Breast epithelium (tissue), 4 donors: ENCODE results near the gene RGS16. TPM values are rescaled to one million over a fixed set of nuclear protein-coding genes. Genes with fewer than 3 reads are reported as not detected.
A peak's percentile ranks its signal among the peaks of the same experiment; 100 is the strongest.

Experiments used
- DNase-seq, 2 donors: peaks; one replicate each; pipeline ENCODE4 v3.0.0-alpha.2; 2019; ENCODE audit warnings: low spot score in 2 of 2
- H3K27ac ChIP-seq, 2 donors: fragments of 200-600 bp; sonication (generic) in 1 of 2; one replicate each; pipeline ENCODE4 v1.5.1; 2016 to 2019; ENCODE audit warnings: mild to moderate bottlenecking in 1 of 2
- H3K27me3 ChIP-seq, 2 donors: fragments of 200-600 bp; sonication (generic) in 1 of 2; one replicate each; pipeline versions ENCODE4 v1.5.1 to v1.6.0; 2017 to 2019; ENCODE audit warnings: control low read depth in 1 of 2, mild to moderate bottlenecking in 1 of 2
- H3K36me3 ChIP-seq: fragments of 200-600 bp; one replicate; pipeline ENCODE4 v1.5.1; 2019
- H3K4me1 ChIP-seq, 2 donors: fragments of 200-600 bp; sonication (generic); one replicate each; pipeline ENCODE4 v1.5.1; 2016 to 2019; ENCODE audit warnings: control low read depth in 1 of 2
- H3K4me3 ChIP-seq, 3 donors: fragments of 200-600 bp; sonication (generic); 1 replicate in 2 of 3; 2 replicates in 1 of 3; pipeline ENCODE4 v1.5.1; 2016 to 2019; ENCODE audit warnings: mild to moderate bottlenecking in 3 of 3, moderate library complexity in 2 of 3
- H3K9me3 ChIP-seq, 2 donors: fragments of 200-600 bp; sonication (generic) in 1 of 2; one replicate each; pipeline ENCODE4 v1.5.1; 2016 to 2019; ENCODE audit warnings: control low read depth in 1 of 2
- CTCF ChIP-seq, 3 donors: fragments of 450-650 bp; IDR thresholded peaks; one replicate each; pipeline ENCODE4 v1.5.1; 2016 to 2017; ENCODE audit warnings: antibody characterized with exemption in 3 of 3, mild to moderate bottlenecking in 3 of 3, moderate library complexity in 3 of 3
- POLR2A ChIP-seq: fragments of 450-650 bp; IDR thresholded peaks from one replicate; pipeline ENCODE4 v1.6.1; 2016; ENCODE audit warnings: antibody characterized with exemption, mild to moderate bottlenecking, moderate library complexity
- POLR2AphosphoS5 ChIP-seq, 3 donors: sonication (generic); formaldehyde crosslinking; IDR thresholded peaks; one replicate each; pipeline ENCODE4 v1.6.1; 2017; ENCODE audit warnings: antibody characterized with exemption in 3 of 3
- intact Hi-C: fragments of 100-400 bp; cut with DNase I; formaldehyde crosslinking; loops from one replicate; pipeline ENCODE4 v1.15.1; 2023; ENCODE audit warnings: low total_unique reads
- total RNA-seq, 3 donors: library from RNA; depleted of rRNA; stranded (reverse); fragments of >200 nt; gene quantifications; one replicate each; pipeline ENCODE4 v1.1.0, GENCODE V29; 2016

The RGS16 gene
- total RNA-seq, 3 donors from 2014 or later, result 1.3 to 6.3 (median 2.3) TPM

- Histone ChIP-seq H3K27ac (peak overlapping the region; percentile 88 to 98), H3K4me3 (peak overlapping the region in 2 of 3 donors; percentile 57 to 81), H3K27me3 (no peaks in the 10 kb centered on the region), H3K4me1 (peaks cover 3 to 7% of the 10 kb centered on the region in 2 donors), H3K36me3 (no peaks in the 10 kb centered on the region), H3K9me3 (no peaks in the 10 kb centered on the region)
- DNase-seq, result peak; percentile 54 to 66
- TF ChIP-seq POLR2A (no peak), CTCF (IDR thresholded peaks at IDR 0.05) (no peak), POLR2AphosphoS5 (IDR thresholded peaks at IDR 0.05) (no peak)
- intact Hi-C loops, result no loop called here
Measured at GRCh38 chr1:182616130-182617013, 12.2 kb upstream of the RGS16 start.

DNA sequence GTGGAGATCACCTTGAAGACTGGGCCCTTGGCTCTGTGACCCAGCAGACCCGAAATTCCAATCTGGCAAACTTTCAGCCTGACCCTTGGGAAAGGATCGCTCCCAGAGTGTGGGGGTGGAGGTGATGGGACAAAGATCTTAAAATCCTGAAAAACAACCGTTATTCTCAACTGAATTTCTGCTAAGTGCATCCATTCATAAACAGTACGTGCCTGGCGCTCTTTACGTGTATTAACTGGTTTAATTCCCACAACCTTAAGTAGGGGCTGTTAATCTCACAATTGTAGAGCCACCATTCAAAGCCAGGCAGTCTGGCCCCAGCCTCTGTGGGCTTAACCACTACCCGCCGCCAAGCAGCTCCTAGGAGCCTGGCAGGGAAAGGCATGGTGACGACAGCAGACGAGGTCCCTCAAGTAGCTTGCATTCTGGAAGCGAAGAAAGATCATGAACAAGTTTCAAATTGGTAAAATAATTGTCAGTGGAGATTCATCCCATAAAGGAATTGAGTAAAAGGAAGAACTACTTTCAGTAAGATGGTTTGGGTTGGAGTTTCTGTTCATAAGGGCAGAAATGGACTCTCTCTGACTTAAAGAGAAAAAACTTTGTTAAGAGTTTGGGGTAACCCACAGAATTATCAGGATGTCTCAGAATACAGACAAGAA lies 11.4 kb upstream of the RGS16 start:
- intact Hi-C loops, result no loop called here

GRCh38 chr1:182614796-182615454 lies 10.7 kb upstream of the RGS16 start:
- peak; percentile 71 to 72 for DNase-seq
- peak; percentile 62 to 79 (median 64) for TF ChIP-seq POLR2AphosphoS5 (IDR thresholded peaks at IDR 0.05)
- no peak for TF ChIP-seq CTCF (IDR thresholded peaks at IDR 0.05)
- peak; percentile 34 for TF ChIP-seq POLR2A
- intact Hi-C loops, result no loop called here

More for the DNA sequence above, 11.4 kb upstream of the RGS16 start:
- no peaks in the 10 kb centered on the region for H3K27me3 ChIP-seq
- H3K4me1 ChIP-seq, result peaks cover 3 to 7% of the 10 kb centered on the region in 2 donors
- DNase-seq, result peak in 1 of 2 donors; percentile 55
- no peaks in the 10 kb centered on the region for H3K9me3 ChIP-seq
- H3K36me3 ChIP-seq, result no peaks in the 10 kb centered on the region
- TF ChIP-seq CTCF (IDR thresholded peaks at IDR 0.05), result no peak
- TF ChIP-seq POLR2A, result no peak
- no peak for TF ChIP-seq POLR2AphosphoS5 (IDR thresholded peaks at IDR 0.05)
- H3K27ac ChIP-seq, result peak overlapping the region; percentile 88 to 98
- H3K4me3 ChIP-seq, result peak overlapping the region; percentile 32 to 81 (median 57)

DNA sequence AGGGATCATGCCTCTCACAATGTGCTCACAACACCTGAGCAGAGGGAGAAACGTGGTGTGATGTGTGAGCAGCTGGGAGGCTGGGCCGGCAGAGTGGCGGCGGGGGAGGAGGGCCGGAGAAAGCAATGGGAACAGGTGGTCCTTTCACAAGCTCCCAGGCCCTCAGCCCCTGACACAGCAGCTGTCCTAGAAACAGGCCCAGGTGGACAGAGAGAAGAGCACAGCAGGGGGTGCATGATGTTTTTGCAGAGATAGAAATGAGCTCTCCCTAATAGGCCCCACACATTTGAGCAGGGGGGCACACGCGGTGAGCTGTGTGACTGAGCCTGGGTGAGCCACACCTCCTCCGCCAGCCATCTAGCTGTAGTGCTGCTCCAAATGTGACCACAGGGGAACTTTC lies 7.6 kb upstream of the RGS16 start:
- Histone ChIP-seq H3K36me3 (no peaks in the 10 kb centered on the region), H3K9me3 (no peaks in the 10 kb centered on the region), H3K27me3 (no peaks in the 10 kb centered on the region), H3K4me1 (peaks cover 3 to 7% of the 10 kb centered on the region in 2 donors), H3K4me3 (no peak overlapping the region), H3K27ac (no peak overlapping the region)
- DNase-seq, result no peak
- TF ChIP-seq POLR2A (no peak), POLR2AphosphoS5 (IDR thresholded peaks at IDR 0.05) (no peak), CTCF (IDR thresholded peaks at IDR 0.05) (no peak)
- intact Hi-C loops, result no loop called here

More at GRCh38 chr1:182614796-182615454, 10.7 kb upstream of the RGS16 start:
- H3K27me3 ChIP-seq, result no peaks in the 10 kb centered on the region
- H3K9me3 ChIP-seq, result no peaks in the 10 kb centered on the region
- H3K4me3 ChIP-seq, result peak overlapping the region; percentile 32 to 81 (median 57)
- no peaks in the 10 kb centered on the region for H3K36me3 ChIP-seq
- peak overlapping the region; percentile 88 to 98 for H3K27ac ChIP-seq
- H3K4me1 ChIP-seq, result peaks cover 3 to 7% of the 10 kb centered on the region in 2 donors
